Right lobe of liver (tissue), 4 donors: Measurements from ENCODE around the gene LCN1.

Source experiments
- POLR2A ChIP-seq: fragments of 450-650 bp; IDR thresholded peaks from one replicate; pipeline ENCODE4 v1.6.1; 2017; ENCODE audit warnings: antibody characterized with exemption, mild to moderate bottlenecking
- TF ChIP-seq, protein P1 (sequence below), 4 donors: fragments of 200-600 bp in 3 of 4; fragments of 450-650 bp in 1 of 4; IDR thresholded peaks; one replicate each; pipeline versions ENCODE4 v1.5.1 to v1.8.0; 2016 to 2022; ENCODE audit warnings: antibody characterized with exemption in 4 of 4, mild to moderate bottlenecking in 2 of 4
- donor health status: DM: no; HTN: no; CAD: no.
- donor health status: DM: no; HTN: no; CAD: no.
- donor health status: DM: no; HTN: yes; CAD: no.

DNA sequence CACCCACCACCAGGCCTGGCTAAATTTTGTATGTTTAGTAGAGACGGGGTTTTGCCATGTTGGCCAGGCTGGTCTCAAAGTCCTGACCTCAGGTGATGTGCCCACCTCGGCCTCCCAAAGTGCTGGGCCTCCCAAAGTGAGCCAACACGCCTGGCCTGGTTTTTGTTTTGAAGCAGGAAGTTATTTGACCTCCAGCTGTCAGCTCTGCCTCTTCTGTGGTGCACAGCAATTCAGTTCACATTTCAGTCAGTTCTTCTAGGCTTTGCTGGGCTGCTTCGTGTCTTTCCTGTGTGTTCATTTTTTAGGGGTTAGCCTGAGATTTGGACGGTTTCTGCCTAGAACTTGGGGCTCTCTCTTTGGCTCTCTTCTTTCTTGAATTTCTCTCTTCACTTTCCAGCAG is 8.9 kb downstream of the LCN1 start:
- TF ChIP-seq, protein P1, sequence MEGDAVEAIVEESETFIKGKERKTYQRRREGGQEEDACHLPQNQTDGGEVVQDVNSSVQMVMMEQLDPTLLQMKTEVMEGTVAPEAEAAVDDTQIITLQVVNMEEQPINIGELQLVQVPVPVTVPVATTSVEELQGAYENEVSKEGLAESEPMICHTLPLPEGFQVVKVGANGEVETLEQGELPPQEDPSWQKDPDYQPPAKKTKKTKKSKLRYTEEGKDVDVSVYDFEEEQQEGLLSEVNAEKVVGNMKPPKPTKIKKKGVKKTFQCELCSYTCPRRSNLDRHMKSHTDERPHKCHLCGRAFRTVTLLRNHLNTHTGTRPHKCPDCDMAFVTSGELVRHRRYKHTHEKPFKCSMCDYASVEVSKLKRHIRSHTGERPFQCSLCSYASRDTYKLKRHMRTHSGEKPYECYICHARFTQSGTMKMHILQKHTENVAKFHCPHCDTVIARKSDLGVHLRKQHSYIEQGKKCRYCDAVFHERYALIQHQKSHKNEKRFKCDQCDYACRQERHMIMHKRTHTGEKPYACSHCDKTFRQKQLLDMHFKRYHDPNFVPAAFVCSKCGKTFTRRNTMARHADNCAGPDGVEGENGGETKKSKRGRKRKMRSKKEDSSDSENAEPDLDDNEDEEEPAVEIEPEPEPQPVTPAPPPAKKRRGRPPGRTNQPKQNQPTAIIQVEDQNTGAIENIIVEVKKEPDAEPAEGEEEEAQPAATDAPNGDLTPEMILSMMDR (IDR thresholded peaks at IDR 0.05): no peak
- TF ChIP-seq POLR2A: no peak
